Measurements from ENCODE around the gene MRPL24. TPM values are rescaled to one million over a fixed set of nuclear protein-coding genes. Genes with fewer than 3 reads are reported as not detected.

The MRPL24 gene
- total and polyA plus RNA-seq, 9 of the 15 experiments (the other 6 are each of a cell fraction or from before 2014, with no cell fraction given), result 74.3 to 267 (median 113) TPM

- no peak for TF ChIP-seq HINFP (tag; conservative IDR thresholded peaks at IDR 0.05; ENCODE audit: low read depth)
- peak; percentile 97 for TF ChIP-seq TARDBP (IDR thresholded peaks at IDR 0.05)
- no peak for TF ChIP-seq EHMT2 (IDR thresholded peaks at IDR 0.05)
- peak; percentile 44 for TF ChIP-seq MAFK (IDR thresholded peaks at IDR 0.05; ENCODE audit: low read length)
- peak; percentile 99 for TF ChIP-seq MTA3 (IDR thresholded peaks at IDR 0.05; ENCODE audit: borderline replicate concordance)
- no peak for TF ChIP-seq HDAC6 (IDR thresholded peaks at IDR 0.05; ENCODE audit: low read depth, low read length)
- TF ChIP-seq POLR2B (IDR thresholded peaks at IDR 0.05; ENCODE audit: low read depth, partially characterized antibody), result peak; percentile 68
- TF ChIP-seq NFIC (IDR thresholded peaks at IDR 0.05), result peak; percentile 80
- TF ChIP-seq, protein P1, sequence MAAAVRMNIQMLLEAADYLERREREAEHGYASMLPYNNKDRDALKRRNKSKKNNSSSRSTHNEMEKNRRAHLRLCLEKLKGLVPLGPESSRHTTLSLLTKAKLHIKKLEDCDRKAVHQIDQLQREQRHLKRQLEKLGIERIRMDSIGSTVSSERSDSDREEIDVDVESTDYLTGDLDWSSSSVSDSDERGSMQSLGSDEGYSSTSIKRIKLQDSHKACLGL (CRISPR knock-in tag; IDR thresholded peaks at IDR 0.05; ENCODE audit: borderline replicate concordance, poor library complexity, severe bottlenecking), result no peak
- TF ChIP-seq BDP1 (IDR thresholded peaks at IDR 0.05; ENCODE audit: insufficient read depth, insufficient read length), result no peak
- TF ChIP-seq, protein P2, sequence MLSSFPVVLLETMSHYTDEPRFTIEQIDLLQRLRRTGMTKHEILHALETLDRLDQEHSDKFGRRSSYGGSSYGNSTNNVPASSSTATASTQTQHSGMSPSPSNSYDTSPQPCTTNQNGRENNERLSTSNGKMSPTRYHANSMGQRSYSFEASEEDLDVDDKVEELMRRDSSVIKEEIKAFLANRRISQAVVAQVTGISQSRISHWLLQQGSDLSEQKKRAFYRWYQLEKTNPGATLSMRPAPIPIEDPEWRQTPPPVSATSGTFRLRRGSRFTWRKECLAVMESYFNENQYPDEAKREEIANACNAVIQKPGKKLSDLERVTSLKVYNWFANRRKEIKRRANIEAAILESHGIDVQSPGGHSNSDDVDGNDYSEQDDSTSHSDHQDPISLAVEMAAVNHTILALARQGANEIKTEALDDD (IDR thresholded peaks at IDR 0.05), result no peak
- TF ChIP-seq NCOA6 (IDR thresholded peaks at IDR 0.05), result no peak
- TF ChIP-seq HNRNPK (IDR thresholded peaks at IDR 0.05; ENCODE audit: low read depth, low read length, poor library complexity, severe bottlenecking), result no peak
- TF ChIP-seq PTTG1 (tag; IDR thresholded peaks at IDR 0.05; ENCODE audit: low read depth), result no peak
- TF ChIP-seq NFE2 (IDR thresholded peaks at IDR 0.05; ENCODE audit: low read depth), result 0 out of 2 replicates have a peak, but pooled peaks have one; percentile 48
- TF ChIP-seq, protein P3, sequence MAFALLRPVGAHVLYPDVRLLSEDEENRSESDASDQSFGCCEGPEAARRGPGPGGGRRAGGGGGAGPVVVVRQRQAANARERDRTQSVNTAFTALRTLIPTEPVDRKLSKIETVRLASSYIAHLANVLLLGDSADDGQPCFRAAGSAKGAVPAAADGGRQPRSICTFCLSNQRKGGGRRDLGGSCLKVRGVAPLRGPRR (CRISPR knock-in tag; IDR thresholded peaks at IDR 0.05), result no peak; the same call in 1 of the 2 replicates
- no peak for TF ChIP-seq FOXA1 (IDR thresholded peaks at IDR 0.05; ENCODE audit: borderline replicate concordance)
- TF ChIP-seq CBX3 (IDR thresholded peaks at IDR 0.05; ENCODE audit: borderline replicate concordance in 1 of 2, low read length in 2 of 2), result no peak
- TF ChIP-seq, protein P4, sequence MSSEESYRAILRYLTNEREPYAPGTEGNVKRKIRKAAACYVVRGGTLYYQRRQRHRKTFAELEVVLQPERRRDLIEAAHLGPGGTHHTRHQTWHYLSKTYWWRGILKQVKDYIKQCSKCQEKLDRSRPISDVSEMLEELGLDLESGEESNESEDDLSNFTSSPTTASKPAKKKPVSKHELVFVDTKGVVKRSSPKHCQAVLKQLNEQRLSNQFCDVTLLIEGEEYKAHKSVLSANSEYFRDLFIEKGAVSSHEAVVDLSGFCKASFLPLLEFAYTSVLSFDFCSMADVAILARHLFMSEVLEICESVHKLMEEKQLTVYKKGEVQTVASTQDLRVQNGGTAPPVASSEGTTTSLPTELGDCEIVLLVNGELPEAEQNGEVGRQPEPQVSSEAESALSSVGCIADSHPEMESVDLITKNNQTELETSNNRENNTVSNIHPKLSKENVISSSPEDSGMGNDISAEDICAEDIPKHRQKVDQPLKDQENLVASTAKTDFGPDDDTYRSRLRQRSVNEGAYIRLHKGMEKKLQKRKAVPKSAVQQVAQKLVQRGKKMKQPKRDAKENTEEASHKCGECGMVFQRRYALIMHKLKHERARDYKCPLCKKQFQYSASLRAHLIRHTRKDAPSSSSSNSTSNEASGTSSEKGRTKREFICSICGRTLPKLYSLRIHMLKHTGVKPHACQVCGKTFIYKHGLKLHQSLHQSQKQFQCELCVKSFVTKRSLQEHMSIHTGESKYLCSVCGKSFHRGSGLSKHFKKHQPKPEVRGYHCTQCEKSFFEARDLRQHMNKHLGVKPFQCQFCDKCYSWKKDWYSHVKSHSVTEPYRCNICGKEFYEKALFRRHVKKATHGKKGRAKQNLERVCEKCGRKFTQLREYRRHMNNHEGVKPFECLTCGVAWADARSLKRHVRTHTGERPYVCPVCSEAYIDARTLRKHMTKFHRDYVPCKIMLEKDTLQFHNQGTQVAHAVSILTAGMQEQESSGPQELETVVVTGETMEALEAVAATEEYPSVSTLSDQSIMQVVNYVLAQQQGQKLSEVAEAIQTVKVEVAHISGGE (CRISPR knock-in tag; IDR thresholded peaks at IDR 0.05), result peak; percentile 39 to 98 (median 66); a peak in 4 of 6 replicates
- TF ChIP-seq PCBP1 (IDR thresholded peaks at IDR 0.05; ENCODE audit: low read depth, low read length, poor library complexity, severe bottlenecking), result no peak
- TF ChIP-seq GABPA (tag; conservative IDR thresholded peaks at IDR 0.05; ENCODE audit: low read depth), result peak; percentile 82
Measured at GRCh38 chr1:156728599-156729462, 12.1 kb downstream of the MRPL24 start, which contains the start of gene ISG20L2 (continued).
